Activated T-cell treated with anti-CD3 and anti-CD28 coated beads, Interleukin-2, amount 50 U/mL, for 24 hours (primary cell): ENCODE data around the gene NAB2.
A peak's percentile ranks its signal among the peaks of the same experiment; 100 is the strongest.

ENCODE experiments used
- DNase-seq: peaks from one replicate; pipeline ENCODE4 v3.0.0-alpha.2; 2020
- H3K27ac Mint-ChIP-seq: 2 replicates; pipeline ENCODE4 v1.8.0; 2020; ENCODE audit warnings: mild to moderate bottlenecking, mixed read lengths
- H3K27me3 Mint-ChIP-seq: 2 replicates; pipeline ENCODE4 v1.8.0; 2020; ENCODE audit warnings: mixed read lengths
- H3K36me3 Mint-ChIP-seq: 2 replicates; pipeline ENCODE4 v1.8.0; 2020; ENCODE audit warnings: low read depth, mixed read lengths
- H3K4me1 Mint-ChIP-seq: 2 replicates; pipeline ENCODE4 v1.8.0; 2020; ENCODE audit warnings: low read depth, mixed read lengths
- H3K4me3 Mint-ChIP-seq: 2 replicates; pipeline ENCODE4 v1.8.0; 2020; ENCODE audit warnings: mild to moderate bottlenecking, moderate library complexity, mixed read lengths
- H3K9me3 Mint-ChIP-seq: 2 replicates; pipeline ENCODE4 v1.8.0; 2020; ENCODE audit warnings: mixed read lengths

Gene NAB2

GRCh38 chr12:57094208-57095160 lies 5.6 kb downstream of the NAB2 start:
- DNase-seq: no peak
- Mint-ChIP-seq H3K27ac (peak overlapping the region; percentile 96), H3K27me3 (no peaks in the 10 kb centered on the region), H3K36me3 (peaks cover 94% of the 10 kb centered on the region), H3K4me1 (peaks cover 75% of the 10 kb centered on the region), H3K9me3 (no peaks in the 10 kb centered on the region), H3K4me3 (peak overlapping the region; percentile 23)

GRCh38 chr12:57095440-57095839 lies 6.5 kb downstream of the NAB2 start:
- Mint-ChIP-seq H3K4me1 (peaks cover 74% of the 10 kb centered on the region), H3K27me3 (no peaks in the 10 kb centered on the region), H3K27ac (peak overlapping the region; percentile 96), H3K4me3 (no peak overlapping the region), H3K36me3 (peaks cover 96% of the 10 kb centered on the region), H3K9me3 (no peaks in the 10 kb centered on the region)
- DNase-seq: no peak

GRCh38 chr12:57096099-57096572 lies 7.2 kb downstream of the NAB2 start:
- Mint-ChIP-seq H3K4me3 (no peak overlapping the region), H3K4me1 (peaks cover 67% of the 10 kb centered on the region), H3K9me3 (no peaks in the 10 kb centered on the region), H3K27me3 (no peaks in the 10 kb centered on the region), H3K36me3 (peaks cover 95% of the 10 kb centered on the region), H3K27ac (peak overlapping the region; percentile 96)
- peak; percentile 30 for DNase-seq

- Mint-ChIP-seq H3K27me3 (no peaks in the 10 kb centered on the region), H3K4me1 (peaks cover 62% of the 10 kb centered on the region), H3K9me3 (no peaks in the 10 kb centered on the region), H3K27ac (peak overlapping the region; percentile 96), H3K36me3 (peaks cover 95% of the 10 kb centered on the region), H3K4me3 (no peak overlapping the region)
- DNase-seq: peak; percentile 27
These were observed 8.0 kb downstream of the NAB2 start for GRCh38 chr12:57096748-57097553.

- DNase-seq: no peak
- Mint-ChIP-seq H3K4me1 (peaks cover 62% of the 10 kb centered on the region), H3K36me3 (peaks cover 95% of the 10 kb centered on the region), H3K27me3 (no peaks in the 10 kb centered on the region), H3K4me3 (no peak overlapping the region), H3K27ac (peak overlapping the region; percentile 96), H3K9me3 (no peaks in the 10 kb centered on the region)
These were observed 8.6 kb downstream of the NAB2 start for GRCh38 chr12:57097554-57097835.

- Mint-ChIP-seq H3K27me3 (no peaks in the 10 kb centered on the region), H3K4me1 (peaks cover 56% of the 10 kb centered on the region), H3K27ac (peak overlapping the region; percentile 76), H3K4me3 (no peak overlapping the region), H3K9me3 (no peaks in the 10 kb centered on the region), H3K36me3 (peaks cover 93% of the 10 kb centered on the region)
- DNase-seq: no peak
These were observed 9.6 kb downstream of the NAB2 start for GRCh38 chr12:57098546-57098945.

GRCh38 chr12:57099047-57099714 lies 10.3 kb downstream of the NAB2 start:
- DNase-seq: no peak
- peaks cover 57% of the 10 kb centered on the region for H3K4me1 Mint-ChIP-seq
- peaks cover 96% of the 10 kb centered on the region for H3K36me3 Mint-ChIP-seq
- H3K4me3 Mint-ChIP-seq: no peak overlapping the region
- no peaks in the 10 kb centered on the region for H3K9me3 Mint-ChIP-seq
- no peaks in the 10 kb centered on the region for H3K27me3 Mint-ChIP-seq
- H3K27ac Mint-ChIP-seq: peak overlapping the region; percentile 76

GRCh38 chr12:57099766-57100165 lies 10.9 kb downstream of the NAB2 start:
- Mint-ChIP-seq H3K27me3 (no peaks in the 10 kb centered on the region), H3K4me1 (peaks cover 57% of the 10 kb centered on the region), H3K36me3 (peaks cover 96% of the 10 kb centered on the region), H3K9me3 (no peaks in the 10 kb centered on the region), H3K4me3 (no peak overlapping the region), H3K27ac (peak overlapping the region; percentile 76)
- DNase-seq: no peak

- Mint-ChIP-seq H3K36me3 (peaks cover 96% of the 10 kb centered on the region), H3K27ac (peak overlapping the region; percentile 76), H3K27me3 (no peaks in the 10 kb centered on the region), H3K9me3 (no peaks in the 10 kb centered on the region), H3K4me1 (peaks cover 57% of the 10 kb centered on the region), H3K4me3 (no peak overlapping the region)
- DNase-seq: no peak
These were observed 13.2 kb downstream of the NAB2 start for GRCh38 chr12:57101892-57102695.

GRCh38 chr12:57103856-57104255 lies 14.9 kb downstream of the NAB2 start:
- DNase-seq: no peak
- Mint-ChIP-seq H3K4me3 (no peak overlapping the region), H3K27me3 (no peaks in the 10 kb centered on the region), H3K4me1 (peaks cover 72% of the 10 kb centered on the region), H3K27ac (peak overlapping the region; percentile 74), H3K9me3 (no peaks in the 10 kb centered on the region), H3K36me3 (peaks cover 96% of the 10 kb centered on the region)

- peaks cover 70% of the 10 kb centered on the region for H3K4me1 Mint-ChIP-seq
- H3K36me3 Mint-ChIP-seq: peaks cover 92% of the 10 kb centered on the region
- peak overlapping the region; percentile 74 for H3K27ac Mint-ChIP-seq
- H3K9me3 Mint-ChIP-seq: no peaks in the 10 kb centered on the region
- H3K27me3 Mint-ChIP-seq: no peaks in the 10 kb centered on the region
- no peak for DNase-seq
- H3K4me3 Mint-ChIP-seq: no peak overlapping the region
These were observed 15.5 kb downstream of the NAB2 start for GRCh38 chr12:57104292-57104910.

GRCh38 chr12:57105011-57105753 lies 16.3 kb downstream of the NAB2 start:
- Mint-ChIP-seq H3K4me3 (no peak overlapping the region), H3K27ac (peak overlapping the region; percentile 74)

More at GRCh38 chr12:57105011-57105753, 16.3 kb downstream of the NAB2 start:
- peaks cover 92% of the 10 kb centered on the region for H3K36me3 Mint-ChIP-seq
- H3K27me3 Mint-ChIP-seq: no peaks in the 10 kb centered on the region
- no peaks in the 10 kb centered on the region for H3K9me3 Mint-ChIP-seq
- no peak for DNase-seq
- peaks cover 73% of the 10 kb centered on the region for H3K4me1 Mint-ChIP-seq
